GM21786 (cell line): ENCODE results near the gene WRNIP1.
A peak's percentile ranks its signal among the peaks of the same experiment; 100 is the strongest.
"Not testable (repeated sequence)": the region's sequence is repeated elsewhere in the genome, so short reads cannot be mapped to it uniquely, and the experiment has no call there.

Source experiments
- ATAC-seq: cut with Tn5 transposase; IDR thresholded peaks from one replicate; pipeline ENCODE4 v1.9.1; 2021; ENCODE audit not compliant: unreplicated experiment

The WRNIP1 gene

DNA sequence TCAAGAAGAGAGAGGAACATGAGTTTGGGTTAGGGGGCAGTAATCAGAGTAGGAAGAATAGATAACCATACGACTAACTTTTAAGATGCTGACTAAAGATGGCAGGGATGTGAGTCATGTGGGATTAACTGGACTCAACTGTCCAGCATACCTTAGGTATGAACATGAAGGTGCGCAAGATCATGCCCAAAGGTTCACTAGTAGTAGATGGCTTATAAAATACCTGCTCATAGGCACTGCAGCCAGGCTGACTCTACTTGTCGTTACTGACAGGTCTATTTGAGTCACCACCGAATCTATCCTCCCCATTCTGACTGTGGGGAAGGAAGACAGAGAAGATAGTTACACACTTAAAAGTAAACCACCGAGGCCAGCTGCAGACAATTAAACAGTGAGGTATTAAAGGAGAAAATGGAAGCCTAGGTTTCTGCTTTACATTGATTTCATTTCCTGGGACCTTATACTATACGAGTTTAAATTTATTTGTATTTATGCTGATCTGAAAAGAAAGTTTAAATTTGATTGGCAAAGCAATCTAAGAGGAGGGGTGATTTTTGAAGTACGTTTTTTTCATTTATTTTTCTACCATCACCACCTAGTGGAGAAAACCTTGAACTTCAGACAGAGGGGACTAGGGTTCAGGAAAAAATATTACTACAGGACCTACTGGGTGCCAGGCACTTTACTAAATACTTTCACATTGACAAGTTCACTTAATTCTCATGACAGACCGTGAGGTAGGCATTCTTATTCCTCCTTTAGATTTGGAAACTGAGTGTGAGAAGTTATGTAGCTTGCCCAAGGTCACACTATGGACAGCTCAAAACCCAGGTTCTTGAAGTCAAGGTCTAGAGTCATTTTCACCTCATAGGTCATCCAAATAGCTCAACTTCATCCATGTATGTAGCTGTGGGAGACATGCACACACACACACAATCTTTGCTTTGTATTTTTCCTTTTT, 4.0 kb upstream of the WRNIP1 start:
- ATAC-seq, result no peak

DNA sequence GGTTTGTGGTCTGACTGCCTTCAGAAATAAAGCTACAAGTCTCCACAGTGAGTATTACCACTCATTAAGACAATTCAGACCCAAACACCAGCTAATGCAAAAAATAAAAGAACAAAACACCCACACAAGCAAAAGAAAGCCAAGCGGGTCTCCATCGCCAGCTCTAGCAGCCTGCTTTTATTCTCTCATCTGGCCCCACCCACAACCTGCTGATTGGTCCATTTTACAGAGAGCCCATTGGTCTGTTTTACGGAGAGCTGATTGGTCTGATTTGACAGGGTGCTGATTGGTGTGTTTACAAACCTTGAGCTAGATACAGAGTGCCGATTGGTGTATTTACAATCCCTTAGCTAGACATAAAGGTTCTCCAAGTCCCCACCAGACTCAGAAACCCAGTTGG, 2.3 kb upstream of the WRNIP1 start:
- not testable (repeated sequence) for ATAC-seq

DNA sequence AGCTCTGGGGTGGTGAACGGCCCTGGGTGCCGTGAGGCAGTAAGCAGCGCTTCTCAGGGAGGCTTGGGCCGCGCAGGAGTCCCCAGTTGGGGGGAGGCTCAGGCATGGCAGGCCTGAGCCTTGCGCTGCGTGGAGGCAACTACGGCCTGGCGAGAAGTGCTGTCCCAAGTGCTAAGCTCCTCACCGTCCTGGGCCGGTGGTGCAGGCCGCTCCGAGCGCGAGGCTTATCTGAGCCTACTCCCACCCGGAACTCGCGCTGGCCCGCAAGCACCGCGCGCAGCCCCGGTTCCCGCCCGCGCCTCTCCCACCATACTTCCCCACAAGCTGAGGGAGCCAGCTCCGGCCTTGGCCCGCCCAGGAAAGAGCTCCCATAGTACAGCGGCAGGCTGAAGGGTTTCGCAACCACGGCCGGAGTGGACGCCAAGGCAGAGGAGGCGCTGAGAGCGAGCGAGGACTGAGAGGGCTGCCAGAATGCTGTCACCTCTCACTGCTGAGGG, 1.8 kb upstream of the WRNIP1 start:
- no peak for ATAC-seq

DNA sequence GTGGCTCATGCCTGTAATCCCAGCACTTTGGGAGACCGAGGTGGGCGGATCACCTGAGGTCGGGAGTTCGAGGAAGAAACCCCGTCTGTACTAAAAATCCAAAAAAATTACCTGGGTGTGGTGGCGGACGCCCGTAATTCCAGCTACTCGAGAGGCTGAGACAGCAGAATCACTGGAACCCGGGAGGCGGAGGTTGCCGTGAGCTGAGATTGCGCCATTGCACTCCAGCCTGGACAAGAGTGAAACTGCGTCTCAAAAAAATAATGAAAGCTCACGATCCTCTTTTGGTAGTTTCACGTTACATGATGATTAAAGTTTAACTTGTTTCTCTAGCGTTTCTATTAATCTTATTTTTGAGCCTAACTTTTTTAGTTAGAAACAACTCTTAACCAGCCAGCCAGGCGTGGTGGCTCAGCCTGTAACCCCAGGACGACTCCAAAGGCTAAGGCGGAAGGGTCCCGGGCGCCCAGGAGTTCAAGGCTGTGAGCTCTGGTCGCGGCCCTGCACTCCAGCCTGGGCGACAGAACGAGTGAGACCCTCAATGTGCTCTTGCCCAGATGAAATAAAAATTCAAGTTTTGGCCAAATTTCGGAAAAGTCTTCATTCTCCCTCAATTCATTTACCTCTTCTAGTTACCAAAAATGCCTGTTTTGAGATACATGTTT, 1.2 kb upstream of the WRNIP1 start:
- no peak for ATAC-seq

DNA sequence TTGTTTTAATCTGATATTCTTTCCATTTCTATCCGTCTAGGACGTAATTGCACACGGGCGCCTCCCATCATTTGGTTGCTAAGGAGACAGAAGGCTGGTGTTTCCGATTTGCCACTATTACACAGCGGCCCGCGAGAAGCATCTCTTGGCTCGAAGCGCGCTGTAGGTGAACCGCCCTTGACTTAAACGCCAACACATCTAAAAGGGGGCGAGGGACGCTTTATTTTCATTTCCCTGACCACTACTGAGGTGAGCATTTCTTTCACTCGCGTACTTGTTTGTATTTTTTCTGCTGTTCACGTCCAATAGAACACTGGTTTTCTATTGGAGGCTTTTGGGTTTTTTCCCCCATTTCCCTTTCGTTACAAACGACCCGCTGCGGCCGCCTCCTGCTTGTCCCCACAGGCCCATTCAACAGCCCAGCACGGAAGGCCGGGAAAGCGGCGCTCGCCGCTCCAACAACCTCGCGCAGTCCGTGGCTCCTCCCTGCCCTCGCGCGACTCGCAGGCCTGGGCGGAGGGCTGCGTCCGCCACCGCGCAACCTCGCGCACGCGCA, 505 bp upstream of the WRNIP1 start:
- peak; percentile 52 for ATAC-seq

DNA sequence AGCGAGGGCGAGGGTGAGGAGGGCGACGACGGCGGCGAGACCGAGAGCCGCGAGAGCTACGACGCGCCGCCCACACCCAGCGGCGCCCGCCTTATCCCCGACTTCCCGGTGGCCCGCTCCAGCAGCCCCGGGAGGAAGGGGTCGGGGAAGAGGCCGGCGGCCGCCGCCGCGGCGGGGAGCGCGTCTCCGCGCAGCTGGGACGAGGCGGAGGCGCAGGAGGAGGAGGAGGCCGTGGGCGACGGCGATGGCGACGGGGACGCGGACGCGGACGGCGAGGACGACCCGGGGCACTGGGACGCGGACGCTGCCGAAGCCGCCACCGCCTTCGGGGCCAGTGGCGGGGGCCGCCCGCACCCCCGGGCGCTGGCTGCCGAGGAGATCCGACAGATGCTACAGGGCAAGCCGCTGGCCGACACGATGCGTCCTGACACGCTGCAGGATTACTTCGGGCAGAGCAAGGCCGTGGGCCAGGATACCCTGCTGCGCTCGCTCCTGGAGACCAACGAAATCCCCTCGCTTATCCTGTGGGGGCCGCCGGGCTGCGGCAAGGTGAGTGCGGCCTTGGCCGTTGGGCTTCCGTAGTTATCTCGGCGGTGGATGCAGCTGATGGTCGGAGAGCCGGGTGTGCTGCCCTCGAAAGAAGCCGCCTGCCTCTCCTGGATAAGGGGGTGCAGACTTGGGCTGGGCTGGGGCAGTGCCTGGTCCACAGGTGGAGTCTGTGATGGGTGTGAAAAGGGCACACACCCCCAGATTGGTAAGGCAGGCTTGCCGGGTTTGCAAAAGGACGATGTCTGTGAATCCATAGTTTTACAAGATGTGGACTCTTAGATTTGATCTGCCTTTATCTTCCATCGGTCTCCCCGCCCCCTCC, 938 bp downstream of the WRNIP1 start:
- peak; percentile 17 for ATAC-seq

DNA sequence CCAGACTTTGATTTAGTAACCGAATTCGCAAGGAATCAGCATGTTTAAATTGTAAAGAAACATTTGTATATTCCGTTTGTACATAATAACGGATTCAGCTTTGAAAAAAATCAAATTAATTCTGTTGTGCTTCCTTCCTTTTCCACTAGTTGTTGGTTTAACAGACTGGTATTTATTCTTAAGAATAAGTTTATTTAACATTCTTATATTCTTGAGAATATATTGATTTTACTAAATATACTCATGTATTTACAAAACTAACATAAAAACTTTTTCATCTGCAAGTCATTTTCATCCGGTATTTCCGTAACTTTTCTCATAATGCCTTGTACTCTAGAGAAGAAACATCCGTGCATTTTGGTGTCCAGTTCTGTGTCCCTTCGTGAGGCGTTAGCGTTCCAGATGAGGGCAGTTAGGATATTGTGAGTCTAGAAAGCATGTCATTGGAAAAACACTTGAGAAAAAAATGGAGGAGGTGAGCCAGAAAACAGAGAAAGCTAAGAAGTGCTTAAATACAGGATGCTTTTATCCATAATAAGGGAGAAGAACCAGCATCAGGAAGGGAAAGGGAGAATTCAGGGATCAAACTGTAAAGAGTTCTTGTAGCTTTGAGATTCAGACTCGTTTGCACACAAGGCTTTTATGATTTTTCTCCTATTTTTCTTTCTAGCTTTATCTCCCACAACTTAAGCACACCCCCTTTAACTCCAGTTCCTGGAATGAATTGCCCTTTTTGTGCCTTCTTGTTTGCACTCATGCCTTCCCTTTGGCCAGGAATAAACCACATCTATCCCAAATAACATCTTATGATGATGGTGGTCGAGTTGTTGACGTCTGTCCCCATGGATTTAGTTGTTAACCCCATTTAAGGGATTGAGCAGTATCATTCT, 1.8 kb downstream of the WRNIP1 start:
- ATAC-seq, result no peak

DNA sequence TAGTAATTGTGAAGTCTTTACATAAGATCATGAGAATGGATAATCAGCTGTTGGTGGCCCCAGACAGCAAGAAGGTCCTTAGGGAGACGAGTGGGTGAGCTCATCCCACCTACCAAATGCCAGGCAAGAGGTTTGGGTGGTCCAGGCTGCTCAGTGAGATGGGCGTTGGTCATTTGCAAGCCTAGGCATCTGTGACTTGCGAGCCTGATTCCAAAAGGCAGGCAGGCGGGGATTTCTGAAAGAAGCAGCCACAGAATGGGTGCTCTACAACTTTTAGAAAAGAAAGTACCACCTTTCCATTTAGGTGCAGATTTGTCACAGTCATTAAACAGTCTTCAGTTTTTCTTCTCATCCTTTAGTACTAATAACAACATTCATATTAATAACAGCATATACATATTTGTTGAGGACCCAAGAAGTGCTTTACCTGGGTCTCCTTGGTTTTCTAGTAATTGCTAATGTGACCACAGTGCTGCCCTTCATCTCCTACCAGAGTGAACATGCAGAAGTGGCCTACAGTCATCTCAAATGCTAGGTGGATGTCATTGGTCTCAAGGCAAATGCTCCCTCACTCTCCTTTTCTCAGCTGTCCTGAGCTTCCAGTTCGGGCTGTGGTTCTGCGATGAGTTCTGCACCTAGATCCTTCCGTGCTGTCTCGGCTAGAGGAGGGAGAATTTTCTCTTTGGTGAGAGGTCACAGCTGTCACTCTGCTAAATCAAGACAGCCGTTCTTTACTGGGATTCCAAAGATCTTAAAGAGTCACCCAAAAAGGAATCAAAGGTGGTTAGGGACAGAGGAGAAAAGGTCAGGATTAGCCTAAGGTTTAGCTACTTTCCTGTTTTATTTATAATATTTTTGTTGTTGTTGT, 2.7 kb downstream of the WRNIP1 start:
- ATAC-seq, result no peak

DNA sequence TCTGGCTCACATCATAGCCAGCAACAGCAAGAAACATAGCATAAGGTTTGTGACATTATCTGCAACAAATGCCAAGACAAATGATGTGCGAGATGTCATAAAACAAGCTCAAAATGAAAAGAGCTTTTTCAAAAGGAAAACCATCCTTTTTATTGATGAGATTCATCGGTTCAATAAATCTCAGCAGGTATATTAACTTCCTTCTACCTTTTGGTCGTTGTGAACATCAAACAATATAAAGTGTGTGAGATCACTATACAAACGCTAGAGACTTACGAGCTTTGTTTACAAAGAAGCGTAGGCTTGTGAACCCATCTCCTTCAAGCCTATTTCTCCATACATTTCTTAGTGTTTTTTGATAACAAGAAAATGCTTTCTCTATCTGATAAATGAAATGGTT, 3.5 kb downstream of the WRNIP1 start:
- ATAC-seq, result no peak

DNA sequence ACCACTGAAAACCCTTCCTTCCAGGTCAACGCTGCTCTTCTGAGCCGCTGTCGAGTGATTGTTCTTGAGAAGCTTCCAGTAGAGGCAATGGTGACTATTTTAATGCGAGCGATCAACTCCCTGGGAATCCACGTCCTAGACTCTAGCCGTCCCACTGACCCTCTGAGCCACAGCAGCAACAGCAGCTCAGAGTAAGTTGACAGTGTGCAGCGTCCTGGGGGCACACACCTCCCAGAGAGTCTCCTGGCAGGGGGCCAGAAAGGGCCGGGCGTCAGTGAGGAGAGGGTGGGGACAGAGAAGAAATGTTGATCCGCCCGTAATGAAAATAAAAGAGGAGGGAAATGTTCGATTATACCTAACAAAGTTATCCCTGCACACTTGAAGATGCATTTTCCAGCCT, 5.0 kb downstream of the WRNIP1 start:
- no peak for ATAC-seq

DNA sequence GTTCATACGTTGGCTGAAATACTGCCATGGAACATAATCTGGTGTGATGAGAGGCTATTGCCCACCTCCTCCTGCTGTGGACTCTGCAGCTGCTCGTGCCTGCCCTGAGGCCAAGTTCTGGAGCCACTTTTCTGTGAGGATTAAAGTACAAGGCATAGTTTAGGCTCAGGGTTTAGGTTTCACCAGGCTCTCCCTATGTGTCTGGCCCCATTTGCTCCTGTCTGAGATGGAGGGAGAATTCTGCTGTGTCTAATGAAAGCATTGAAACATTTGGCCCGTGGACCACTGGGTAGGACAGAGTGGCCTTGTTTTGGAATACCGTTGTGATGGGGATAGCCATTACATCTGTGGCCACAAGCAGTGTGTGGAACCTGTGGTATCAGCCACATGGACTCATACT, 5.9 kb downstream of the WRNIP1 start:
- no peak for ATAC-seq

DNA sequence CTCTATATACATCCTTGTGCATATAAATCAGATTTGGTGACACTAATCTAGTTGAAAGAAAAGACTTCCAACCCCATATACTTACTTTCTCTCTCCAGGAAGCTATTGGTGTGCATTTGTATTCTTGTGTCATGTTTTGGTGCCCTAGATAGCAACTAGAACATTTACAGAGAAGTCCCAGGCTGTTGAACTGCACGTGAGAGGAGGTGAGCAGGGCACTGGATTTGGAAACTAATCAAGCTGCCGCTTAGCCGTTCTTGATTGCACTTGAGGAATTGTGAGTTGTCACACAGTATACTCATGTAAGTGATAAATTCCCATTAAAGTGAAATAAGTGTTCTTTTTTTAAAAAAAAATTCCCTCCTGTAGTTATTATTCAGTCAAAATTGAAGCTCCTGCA, 7.6 kb downstream of the WRNIP1 start:
- no peak for ATAC-seq

DNA sequence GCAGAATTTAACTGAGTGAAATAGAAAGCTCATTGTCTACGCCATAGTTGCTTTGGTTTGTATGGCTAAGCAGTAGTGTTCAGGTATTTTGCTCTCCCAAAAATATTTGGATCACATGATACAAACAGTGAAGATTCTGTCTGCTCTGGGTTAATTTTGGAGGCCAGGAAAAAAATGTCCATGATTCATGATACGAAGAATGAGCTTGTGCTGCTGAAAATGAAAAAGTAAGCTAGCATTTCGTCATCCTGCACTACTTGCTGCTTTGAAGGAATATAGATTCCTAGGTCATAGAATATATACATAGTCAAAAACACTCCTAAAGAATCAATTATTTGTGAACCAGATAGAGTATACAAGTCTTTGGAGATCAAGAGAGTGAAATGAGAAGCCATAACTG, 8.3 kb downstream of the WRNIP1 start:
- ATAC-seq, result no peak

DNA sequence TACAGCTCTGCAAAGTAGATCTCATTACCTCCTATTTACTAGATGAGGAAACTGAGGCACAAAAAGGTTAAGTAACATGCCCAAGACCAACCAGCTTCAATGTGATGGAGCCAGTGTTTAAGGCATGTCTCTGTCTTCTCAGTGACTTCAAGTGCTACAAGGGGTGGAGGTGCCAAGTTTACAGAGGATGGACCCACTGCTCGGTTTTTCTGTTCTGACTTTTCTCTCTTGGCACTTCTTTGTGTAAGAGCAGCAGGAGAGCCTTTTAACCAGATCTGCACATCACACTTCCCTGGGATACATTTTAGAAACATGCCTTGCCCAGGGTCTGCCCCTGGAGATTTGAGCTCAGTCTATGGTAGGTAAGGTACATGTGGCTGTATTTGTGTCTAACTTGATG, 9.8 kb downstream of the WRNIP1 start:
- no peak for ATAC-seq

DNA sequence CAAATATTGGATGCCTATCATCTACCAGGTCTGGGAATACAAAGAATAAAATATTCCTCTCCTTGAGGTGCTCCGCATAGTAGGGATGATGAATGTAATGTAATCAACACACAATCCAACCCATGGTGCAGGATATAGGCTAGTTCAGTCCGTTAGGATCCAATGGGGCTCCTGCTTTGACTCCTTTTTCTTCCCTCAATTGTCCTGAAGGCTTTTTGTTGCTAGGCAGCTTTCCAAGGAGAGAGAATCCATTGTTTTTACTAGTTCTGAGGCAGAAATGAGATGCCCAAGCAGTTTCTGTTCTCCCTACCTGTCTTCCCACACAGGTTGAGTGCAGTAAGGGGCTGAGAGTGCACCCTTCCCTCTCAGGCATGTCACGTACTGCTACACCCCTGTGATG, 12.1 kb downstream of the WRNIP1 start:
- no peak for ATAC-seq

DNA sequence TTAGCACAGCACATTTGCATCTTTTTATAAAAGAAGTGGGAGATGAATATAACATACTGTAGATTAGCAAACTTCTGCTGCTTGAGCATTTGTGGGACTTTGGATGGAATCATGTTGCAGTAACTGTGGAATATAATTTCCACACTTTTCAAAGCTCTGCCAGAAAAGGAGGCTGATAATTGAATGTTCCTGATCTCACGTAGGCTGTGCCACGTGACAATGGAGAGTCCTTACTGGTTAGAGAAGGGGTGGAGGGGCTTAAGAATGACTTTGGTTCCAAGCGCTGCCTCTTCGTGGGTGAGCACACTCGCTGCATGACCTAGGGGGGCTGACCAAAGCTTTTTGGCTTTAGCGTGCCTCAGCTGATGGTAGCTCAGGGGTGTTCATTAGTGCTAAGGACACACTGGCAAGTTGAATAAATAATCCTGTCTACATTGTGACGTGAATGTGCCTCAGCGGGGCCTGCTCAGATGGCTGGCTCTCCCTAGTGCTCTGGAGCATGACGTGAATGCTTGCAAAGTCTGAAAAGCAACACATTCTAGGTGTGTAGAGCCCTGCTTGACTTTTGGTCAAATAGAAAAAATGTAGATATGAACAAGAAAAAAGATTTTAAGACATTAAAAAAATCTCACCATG, 15.0 kb downstream of the WRNIP1 start:
- no peak for ATAC-seq

DNA sequence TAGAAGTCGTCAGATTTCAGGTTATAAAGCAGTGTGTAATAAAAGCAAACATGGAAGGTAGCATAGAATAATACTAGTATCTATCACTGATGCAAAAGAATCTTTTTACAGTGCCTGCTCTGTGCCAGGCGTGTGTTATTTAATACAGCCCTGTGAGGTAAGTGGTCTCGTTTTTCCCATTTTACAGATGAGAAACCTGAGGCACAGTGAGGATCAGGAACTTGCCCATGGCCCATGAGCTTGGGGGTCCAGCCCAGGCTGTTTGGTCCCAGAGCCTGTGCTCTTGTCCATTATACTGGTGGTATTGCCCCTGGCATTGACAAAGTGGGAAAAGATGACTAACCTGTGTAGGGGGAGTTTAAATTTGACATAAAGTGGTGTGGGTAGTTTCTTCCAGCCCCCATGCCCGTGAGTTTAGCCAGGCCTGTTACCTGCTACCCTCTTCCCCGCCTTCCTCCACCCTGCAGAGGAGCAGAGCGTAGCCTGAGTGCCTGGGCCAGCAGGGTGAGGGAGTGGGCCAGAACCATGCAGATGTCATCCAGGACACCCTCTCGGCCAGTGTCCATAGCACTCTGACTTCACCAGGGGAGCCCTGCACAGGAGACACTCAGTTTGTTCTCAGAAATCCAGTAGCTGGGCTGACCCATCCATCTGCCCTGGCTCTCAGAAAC, 16.6 kb downstream of the WRNIP1 start:
- ATAC-seq, result no peak

DNA sequence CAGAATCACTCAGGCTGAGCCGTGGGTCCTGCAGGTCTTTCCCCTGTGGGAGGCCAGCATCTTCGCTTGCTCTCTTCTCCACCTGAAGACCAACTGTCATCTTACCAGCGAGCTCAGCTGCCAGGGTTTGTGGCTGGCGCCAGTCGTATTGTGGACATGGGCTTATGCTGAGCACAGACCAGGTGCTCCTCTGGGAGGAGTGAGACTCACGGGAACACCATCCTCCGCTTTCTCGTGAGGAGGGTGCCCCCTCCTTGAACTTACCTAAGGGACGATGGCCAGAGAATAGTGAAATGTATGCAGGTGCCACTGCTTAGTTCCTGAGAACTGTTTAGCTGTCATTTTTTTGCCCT, 17.1 kb downstream of the WRNIP1 start:
- no peak for ATAC-seq
